Measurements from ENCODE around the gene RASGRF1.

RASGRF1 gene

DNA sequence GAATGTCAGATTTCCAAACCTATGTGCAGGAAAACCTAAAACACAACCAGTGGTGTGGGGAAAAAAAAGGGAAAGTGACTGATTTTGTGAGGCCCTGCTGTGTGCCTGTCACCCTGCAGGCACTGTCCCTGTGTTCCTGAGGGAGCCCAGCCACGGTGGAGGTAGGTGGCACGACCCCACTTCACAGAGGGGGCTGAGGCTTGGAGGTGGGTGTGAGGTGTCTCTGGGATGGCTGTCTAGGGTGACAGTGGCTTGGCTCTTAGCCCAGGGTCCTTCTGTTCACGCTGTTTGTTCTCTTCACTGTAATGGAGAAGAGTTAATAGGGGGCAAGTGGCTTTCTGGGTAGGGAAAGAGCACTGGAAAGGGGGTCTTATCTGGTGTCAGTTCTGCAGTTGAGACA, 22.6 kb downstream of the RASGRF1 start:
- no peak for DNase-seq (ENCODE audit: low spot score)

- no peak for DNase-seq (ENCODE audit: low spot score)
Observed at GRCh38 chr15:79067072-79067833, 23.3 kb downstream of the RASGRF1 start.

DNA sequence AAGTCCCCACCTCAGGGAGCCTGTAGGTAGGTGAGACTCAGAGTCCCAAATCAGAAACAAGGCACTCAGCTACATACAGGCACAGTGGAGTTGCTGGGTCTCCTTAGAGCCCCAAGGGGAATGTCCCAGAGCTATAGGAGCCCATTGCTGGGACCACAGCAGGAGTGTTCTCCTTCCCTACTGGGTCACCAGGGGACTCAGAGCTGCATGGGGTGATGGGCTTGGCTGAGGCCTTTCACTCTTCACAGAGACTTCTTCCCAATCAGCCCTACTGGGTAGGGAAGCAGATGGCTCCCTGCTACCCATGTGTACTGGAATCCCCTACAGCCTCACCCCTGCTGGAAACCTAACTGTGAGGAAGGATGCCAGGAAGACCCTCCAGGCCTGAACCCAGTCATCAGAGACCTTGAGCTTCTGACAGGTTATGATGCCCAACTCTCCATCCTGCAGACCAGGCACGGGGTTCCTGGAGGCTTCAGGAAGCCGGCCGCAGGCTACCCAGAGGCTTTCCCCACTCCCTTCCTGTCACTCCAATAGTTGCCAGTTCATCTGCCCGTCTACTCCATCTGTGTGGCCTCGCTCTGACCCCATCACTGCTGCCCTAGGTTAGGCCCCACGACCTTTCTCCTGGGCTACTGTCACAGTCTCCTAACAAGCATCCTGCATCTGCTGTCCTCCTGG, 24.0 kb downstream of the RASGRF1 start:
- DNase-seq (ENCODE audit: low spot score) = no peak

- DNase-seq (ENCODE audit: low spot score) = no peak
Observed at GRCh38 chr15:79065706-79066376, 24.7 kb downstream of the RASGRF1 start.

DNA sequence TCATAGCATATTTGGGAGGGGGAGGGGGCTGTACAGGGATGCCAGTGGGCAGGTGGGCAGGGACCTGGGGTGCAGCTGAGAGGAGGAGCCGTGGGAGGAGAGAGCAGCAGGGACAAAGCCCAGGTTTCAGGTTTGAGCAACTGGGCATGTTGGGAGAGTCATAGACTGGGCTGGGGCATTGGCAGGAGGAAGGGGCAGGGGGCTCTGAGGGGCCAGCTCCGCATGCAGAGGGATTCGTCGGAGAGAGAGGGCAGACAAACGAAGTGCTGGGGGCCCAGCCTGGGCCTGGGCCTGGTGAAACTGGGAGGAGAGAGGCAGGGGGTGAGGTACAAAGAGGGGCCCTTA, 25.2 kb downstream of the RASGRF1 start:
- DNase-seq (ENCODE audit: low spot score) = no peak

GRCh38 chr15:79064496-79064895, 26.1 kb downstream of the RASGRF1 start:
- no peak for DNase-seq (ENCODE audit: low spot score)

DNA sequence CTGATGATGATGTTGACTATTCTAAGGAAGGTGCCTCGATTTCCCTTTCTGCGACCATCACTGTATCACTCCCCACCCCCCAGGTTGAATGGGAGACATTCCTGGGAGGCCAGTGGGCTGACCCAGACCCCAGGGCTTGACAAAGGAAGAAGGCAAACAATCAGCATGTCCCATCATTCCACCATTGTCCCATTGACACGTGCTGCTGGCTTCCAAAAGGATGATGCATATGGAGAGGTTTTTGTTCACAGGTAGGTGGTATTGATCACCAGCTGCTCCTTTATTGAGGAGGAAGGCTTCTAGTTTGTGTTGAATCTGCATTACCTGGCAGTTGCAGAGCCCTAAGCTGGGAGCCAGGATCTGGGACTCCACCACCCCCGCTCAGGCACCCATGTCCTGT, 30.4 kb downstream of the RASGRF1 start:
- DNase-seq (ENCODE audit: low spot score) = no peak

DNA sequence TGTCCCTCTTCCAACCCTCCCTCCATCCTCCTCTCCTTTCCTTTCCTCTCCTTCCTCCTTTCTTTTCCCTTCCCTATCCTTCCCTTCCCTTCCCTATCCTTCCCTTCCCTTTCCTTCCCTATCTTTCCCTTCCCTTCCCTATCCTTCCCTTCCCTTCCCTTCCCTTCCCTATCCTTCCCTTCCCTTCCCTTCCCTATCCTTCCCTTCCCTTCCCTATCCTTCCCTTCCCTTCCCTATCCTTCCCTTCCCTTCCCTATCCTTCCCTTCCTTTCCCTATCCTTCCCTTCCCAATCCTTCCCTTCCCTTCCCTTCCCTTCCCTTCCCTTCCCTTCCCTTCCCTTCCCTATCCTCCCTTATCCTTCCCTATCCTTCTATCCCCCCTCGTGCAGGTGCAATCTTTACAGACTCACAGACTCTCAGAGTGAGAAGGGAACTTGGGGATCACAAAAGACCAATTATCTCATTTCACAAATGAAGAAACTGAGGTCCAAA, 31.5 kb downstream of the RASGRF1 start:
- no peak for DNase-seq (ENCODE audit: low spot score)

- DNase-seq (ENCODE audit: low spot score) = no peak
Observed at GRCh38 chr15:79058260-79058850, 32.2 kb downstream of the RASGRF1 start.

DNA sequence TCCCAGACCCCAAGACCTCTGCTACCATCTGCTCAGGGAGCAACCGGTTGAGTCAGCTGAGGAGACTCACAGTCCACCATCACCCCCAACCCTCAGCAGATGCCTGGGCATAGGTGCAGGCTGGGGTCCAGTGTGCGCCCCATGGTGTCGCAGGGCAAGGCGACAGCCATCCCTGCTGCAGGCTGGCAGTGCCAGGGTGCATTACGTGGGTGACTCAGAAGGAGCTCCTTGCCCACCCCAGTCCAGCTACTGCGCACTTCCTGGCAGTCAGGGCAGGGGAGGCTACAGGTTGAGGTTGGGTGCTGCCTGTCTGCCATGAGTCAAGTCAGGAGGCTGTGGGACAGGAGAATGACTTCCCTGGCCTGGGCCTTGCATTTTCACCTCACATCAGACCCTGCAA, 33.5 kb downstream of the RASGRF1 start:
- no peak for DNase-seq (ENCODE audit: low spot score)

DNA sequence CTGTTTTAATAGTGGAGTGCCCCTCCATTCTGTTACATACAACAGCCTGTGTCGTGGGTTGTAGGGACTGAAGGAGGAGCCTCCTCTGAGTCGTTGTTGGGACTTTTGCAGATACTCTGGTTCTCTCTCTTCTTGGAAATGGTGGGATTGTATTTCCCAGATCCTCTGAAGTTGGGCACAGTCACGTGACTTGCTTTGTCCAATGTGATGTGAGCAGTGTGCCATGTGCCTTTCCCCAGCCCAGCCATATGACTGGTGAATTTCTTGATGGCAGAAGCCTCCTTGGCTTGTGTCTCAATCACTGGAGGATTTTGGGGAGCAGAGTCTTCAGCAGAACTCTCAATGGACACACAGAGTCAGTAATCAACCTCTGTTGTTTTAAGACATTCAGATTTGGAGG, 36.2 kb downstream of the RASGRF1 start:
- DNase-seq (ENCODE audit: low spot score) = no peak

- no peak for DNase-seq (ENCODE audit: low spot score)
Observed at GRCh38 chr15:79053894-79054293, 36.7 kb downstream of the RASGRF1 start.

DNA sequence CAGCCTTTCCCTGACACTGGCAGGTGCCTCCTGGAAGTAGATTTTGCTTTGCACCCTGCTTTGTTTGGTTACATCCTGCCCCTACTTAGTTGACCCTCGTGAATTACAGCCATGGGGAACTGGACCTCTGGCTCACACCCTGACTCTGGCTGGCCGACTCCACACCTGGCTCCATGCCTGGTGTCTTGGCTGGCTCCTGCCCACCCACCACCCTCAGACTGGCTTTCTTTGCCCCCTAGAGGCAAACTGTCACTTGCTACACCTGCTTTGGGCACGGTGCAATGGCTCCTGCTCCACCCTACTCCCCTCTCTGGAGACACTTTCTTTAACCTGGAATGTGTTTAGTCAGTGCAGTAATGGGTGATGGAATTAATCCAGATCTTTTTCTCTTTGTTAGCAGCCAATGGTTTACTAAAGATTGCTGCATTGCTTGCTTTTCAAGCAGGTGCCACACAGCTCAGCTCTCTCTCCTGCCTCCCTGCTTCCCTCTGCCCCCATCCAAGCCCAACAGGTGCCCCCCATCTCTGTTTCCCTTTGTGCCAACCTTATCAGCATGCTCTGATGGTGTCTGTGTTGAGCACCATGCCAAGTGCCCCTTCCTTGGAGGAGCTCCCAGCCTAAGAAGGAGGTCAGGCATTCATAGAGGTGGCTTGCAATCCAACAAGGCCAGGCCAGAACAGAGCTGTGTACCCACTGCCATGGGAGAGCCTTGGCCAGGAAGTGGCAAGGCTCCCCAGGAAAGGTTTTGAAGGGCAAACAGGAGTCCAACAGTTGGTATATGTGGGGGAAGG, 38.4 kb downstream of the RASGRF1 start:
- DNase-seq (ENCODE audit: low spot score) = no peak

DNA sequence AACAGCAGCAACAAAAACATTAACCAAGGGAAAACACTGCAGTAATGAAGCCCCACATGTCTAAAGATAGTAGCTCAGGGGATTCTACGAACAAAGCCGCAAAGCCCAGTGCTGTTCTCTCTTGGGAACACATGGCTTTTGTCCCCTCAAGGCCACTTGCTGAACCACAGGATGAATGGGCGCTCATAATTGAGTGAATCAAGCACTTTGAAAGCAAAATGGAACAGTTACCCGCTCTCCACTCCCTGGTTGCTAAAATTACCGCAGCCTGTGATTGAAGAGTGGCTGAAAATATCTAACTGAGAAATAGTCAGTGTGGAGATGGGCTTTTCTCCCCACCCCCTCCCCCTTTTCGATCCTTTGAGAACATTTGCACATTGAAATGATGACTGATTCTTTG, 39.6 kb downstream of the RASGRF1 start:
- no peak for DNase-seq (ENCODE audit: low spot score)

DNA sequence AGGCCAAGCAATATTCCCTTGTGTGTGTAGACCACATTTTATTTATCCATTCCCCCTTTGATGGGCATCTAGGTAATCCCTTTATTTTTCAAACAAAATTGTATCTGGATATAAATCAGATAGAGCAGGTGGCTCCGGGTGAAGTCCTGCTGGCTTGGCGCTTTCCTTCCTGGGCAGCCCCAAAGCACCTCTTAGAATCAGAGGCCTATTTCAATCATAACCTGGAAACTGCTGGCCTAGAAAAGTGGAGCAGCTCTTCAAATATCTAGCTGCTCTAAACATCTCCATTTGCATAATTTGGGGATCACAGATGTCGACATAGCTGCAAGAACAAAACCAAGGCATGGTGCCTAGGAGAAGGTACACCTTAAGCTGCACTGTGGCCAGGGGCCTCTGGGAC, 40.2 kb downstream of the RASGRF1 start:
- no peak for DNase-seq (ENCODE audit: low spot score)

- DNase-seq (ENCODE audit: low spot score) = no peak
Observed at GRCh38 chr15:79049416-79049815, 41.2 kb downstream of the RASGRF1 start.

GRCh38 chr15:79047676-79048439, 42.7 kb downstream of the RASGRF1 start:
- no peak for DNase-seq (ENCODE audit: low spot score)

GRCh38 chr15:79046691-79047404, 43.7 kb downstream of the RASGRF1 start:
- no peak for DNase-seq (ENCODE audit: low spot score)

DNA sequence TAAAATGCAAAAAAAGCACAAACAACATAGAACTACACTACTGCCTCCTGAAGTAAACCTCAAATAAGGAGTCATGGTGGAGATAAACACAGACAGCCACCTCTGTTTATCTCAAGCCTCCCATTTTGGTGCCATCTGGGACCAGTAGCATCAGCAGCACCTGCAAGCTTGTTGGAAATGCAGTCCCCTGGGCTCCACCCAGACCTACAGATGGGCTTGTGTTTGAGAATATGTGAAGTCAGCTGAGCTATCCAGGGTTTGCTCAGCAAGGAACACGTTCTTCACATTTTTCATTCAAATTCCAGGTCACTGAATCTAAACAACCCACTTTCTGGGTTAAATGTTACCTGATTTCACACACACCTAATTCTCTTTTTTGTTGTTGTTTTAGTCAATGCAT, 45.5 kb downstream of the RASGRF1 start:
- no peak for DNase-seq (ENCODE audit: low spot score)

- DNase-seq (ENCODE audit: low spot score) = no peak
Observed at GRCh38 chr15:79042213-79042928, 48.2 kb downstream of the RASGRF1 start.
